Activated CD4-positive, alpha-beta memory T cell treated with anti-CD3 and anti-CD28 coated beads for 36 hours (primary cell): Measurements from ENCODE around the gene TSPAN3. TPM values are rescaled to one million over a fixed set of nuclear protein-coding genes. Genes with fewer than 3 reads are reported as not detected.
A peak's percentile ranks its signal among the peaks of the same experiment; 100 is the strongest.

ENCODE experiments used
- CTCF ChIA-PET: fragments of 350-600 bp; sonication (Branson Sonifier 250); formaldehyde crosslinking; loops from one replicate; lab custom pipeline; 2021; ENCODE audit warnings: antibody characterized with exemption, inconsistent platforms; lab: Charles Lee
- POLR2A ChIA-PET: fragments of 350-600 bp; sonication (Branson Sonifier 250); formaldehyde crosslinking; loops from one replicate; lab custom pipeline; 2021; ENCODE audit warnings: antibody characterized with exemption; lab: Charles Lee
- DNase-seq: peaks from one replicate; pipeline ENCODE4 v3.0.0-alpha.2; 2020
- H3K27ac Mint-ChIP-seq: one replicate; pipeline ENCODE4 v1.8.0; 2021; ENCODE audit warnings: mixed read lengths
- H3K27me3 Mint-ChIP-seq: one replicate; pipeline ENCODE4 v1.8.0; 2021; ENCODE audit warnings: mixed read lengths
- H3K36me3 Mint-ChIP-seq: one replicate; pipeline ENCODE4 v1.8.0; 2021; ENCODE audit warnings: mixed read lengths
- H3K4me1 Mint-ChIP-seq: one replicate; pipeline ENCODE4 v1.8.0; 2021; ENCODE audit warnings: low read depth, mixed read lengths
- H3K4me3 Mint-ChIP-seq: one replicate; pipeline ENCODE4 v1.8.0; 2021; ENCODE audit warnings: mild to moderate bottlenecking, mixed read lengths
- H3K9me3 Mint-ChIP-seq: one replicate; pipeline ENCODE4 v1.8.0; 2021; ENCODE audit warnings: mixed read lengths
- intact Hi-C: fragments of 100-400 bp; cut with micrococcal nuclease; formaldehyde crosslinking; loops from one replicate; pipeline ENCODE4 v1.15.1; 2023
- total RNA-seq, 2 experiments: library from RNA; stranded (reverse); gene quantifications; one replicate each; pipeline ENCODE4 v1.2.3, GENCODE V29; 2021

TSPAN3 gene
- total RNA-seq, 2 experiments from 2014 or later: 28.9 to 29.1 TPM

DNA sequence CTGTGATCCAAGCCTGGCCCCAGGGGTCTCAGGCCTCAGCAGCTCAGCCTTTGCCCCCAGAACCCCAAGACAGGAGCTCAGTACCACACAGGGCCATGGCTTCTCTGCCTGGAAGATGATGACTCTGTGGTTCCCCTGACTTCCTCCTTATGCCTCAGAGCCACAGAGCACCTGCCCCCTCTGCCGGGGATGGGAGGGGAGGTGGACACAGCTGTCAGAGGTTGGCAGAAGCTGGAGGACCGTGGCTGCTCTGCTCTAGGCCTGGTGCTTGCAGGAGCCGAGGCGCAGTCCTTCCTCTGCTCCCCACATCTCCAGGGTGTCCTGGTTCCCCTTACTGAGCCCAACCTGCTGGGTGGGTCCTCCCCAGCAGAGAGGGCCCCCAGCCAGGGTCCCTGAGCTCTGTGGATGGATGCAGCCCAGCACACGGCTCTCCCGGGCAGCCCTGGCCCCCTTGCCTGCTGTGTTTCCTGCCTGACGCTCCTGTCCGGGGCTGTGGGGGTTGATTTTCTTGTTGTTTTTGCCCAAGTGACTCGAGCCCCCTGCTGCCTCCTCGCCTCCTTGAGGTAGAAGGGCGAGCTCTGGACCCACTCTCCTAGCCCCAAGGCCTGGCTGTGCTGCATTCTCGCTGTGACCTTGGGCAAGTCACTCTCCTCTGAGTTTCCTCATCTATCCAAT lies 39.4 kb downstream of the TSPAN3 start:
- peak; percentile 37 for DNase-seq
- H3K4me3 Mint-ChIP-seq: no peak overlapping the region
- ChIA-PET CTCF (interaction anchor here (1.3 to 6.2 kb wide), 5 partner anchors 8 to 512 kb away, joined by 3 to 60 read pairs (median 4); no protein-coding TSS in a partner anchor), POLR2A (interaction anchor here (1.3 kb wide), 1 partner anchor 76 kb away, joined by 4 read pairs; no protein-coding TSS in a partner anchor)
- intact Hi-C loops: no loop called here
- H3K9me3 Mint-ChIP-seq: peaks cover 3% of the 10 kb centered on the region
- no peaks in the 10 kb centered on the region for H3K4me1 Mint-ChIP-seq
- no peaks in the 10 kb centered on the region for H3K27me3 Mint-ChIP-seq
- H3K27ac Mint-ChIP-seq: peak overlapping the region; percentile 65
- peaks cover 41% of the 10 kb centered on the region for H3K36me3 Mint-ChIP-seq

DNA sequence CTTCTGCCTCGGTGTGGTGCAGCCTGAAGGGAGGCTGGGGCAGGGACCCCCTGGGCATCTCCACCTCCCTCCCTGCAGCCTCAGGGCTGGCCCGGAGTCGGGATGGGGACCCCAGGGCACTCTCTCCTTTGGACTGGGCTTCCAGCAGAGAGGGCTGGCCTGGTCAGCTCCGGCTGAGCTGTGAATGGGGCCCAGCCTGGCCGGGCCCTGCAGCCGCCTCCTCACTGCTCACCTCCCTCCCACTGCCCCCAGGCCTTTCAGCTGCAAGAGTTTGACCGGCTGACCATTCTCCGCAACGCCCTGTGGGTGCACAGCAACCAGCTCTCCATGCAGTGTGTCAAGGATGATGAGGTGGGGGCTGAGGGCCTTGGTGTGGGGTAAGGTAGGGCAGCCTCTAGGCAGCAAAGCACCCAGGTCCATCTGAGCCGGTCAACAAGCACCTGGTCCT lies 40.0 kb downstream of the TSPAN3 start:
- Mint-ChIP-seq H3K4me3 (no peak overlapping the region), H3K4me1 (no peaks in the 10 kb centered on the region), H3K27me3 (no peaks in the 10 kb centered on the region), H3K36me3 (peaks cover 38% of the 10 kb centered on the region), H3K9me3 (no peaks in the 10 kb centered on the region), H3K27ac (peak overlapping the region; percentile 65)
- intact Hi-C loops: no loop called here
- ChIA-PET POLR2A (interaction anchor here (1.3 kb wide), 1 partner anchor 75 kb away, joined by 4 read pairs; no protein-coding TSS in a partner anchor), CTCF (interaction anchor here (1.4 to 6.2 kb wide), 4 partner anchors 8 to 512 kb away, joined by 3 to 60 read pairs (median 18); no protein-coding TSS in a partner anchor)
- peak; percentile 8 for DNase-seq

GRCh38 chr15:77030048-77030927 lies 40.6 kb downstream of the TSPAN3 start:
- no peak overlapping the region for H3K27ac Mint-ChIP-seq
- peak; percentile 9 for DNase-seq
- no peaks in the 10 kb centered on the region for H3K27me3 Mint-ChIP-seq
- no peak overlapping the region for H3K4me3 Mint-ChIP-seq
- peaks cover 35% of the 10 kb centered on the region for H3K36me3 Mint-ChIP-seq
- CTCF ChIA-PET: interaction anchor here (1.4 to 6.2 kb wide), 3 partner anchors 7 to 513 kb away, joined by 3 to 60 read pairs (median 32); no protein-coding TSS in a partner anchor
- no peaks in the 10 kb centered on the region for H3K9me3 Mint-ChIP-seq
- POLR2A ChIA-PET: interaction anchor here (0.9 kb wide), 1 partner anchor 11 kb away, joined by 3 read pairs; no protein-coding TSS in a partner anchor
- H3K4me1 Mint-ChIP-seq: no peaks in the 10 kb centered on the region
- intact Hi-C loops: no loop called here

DNA sequence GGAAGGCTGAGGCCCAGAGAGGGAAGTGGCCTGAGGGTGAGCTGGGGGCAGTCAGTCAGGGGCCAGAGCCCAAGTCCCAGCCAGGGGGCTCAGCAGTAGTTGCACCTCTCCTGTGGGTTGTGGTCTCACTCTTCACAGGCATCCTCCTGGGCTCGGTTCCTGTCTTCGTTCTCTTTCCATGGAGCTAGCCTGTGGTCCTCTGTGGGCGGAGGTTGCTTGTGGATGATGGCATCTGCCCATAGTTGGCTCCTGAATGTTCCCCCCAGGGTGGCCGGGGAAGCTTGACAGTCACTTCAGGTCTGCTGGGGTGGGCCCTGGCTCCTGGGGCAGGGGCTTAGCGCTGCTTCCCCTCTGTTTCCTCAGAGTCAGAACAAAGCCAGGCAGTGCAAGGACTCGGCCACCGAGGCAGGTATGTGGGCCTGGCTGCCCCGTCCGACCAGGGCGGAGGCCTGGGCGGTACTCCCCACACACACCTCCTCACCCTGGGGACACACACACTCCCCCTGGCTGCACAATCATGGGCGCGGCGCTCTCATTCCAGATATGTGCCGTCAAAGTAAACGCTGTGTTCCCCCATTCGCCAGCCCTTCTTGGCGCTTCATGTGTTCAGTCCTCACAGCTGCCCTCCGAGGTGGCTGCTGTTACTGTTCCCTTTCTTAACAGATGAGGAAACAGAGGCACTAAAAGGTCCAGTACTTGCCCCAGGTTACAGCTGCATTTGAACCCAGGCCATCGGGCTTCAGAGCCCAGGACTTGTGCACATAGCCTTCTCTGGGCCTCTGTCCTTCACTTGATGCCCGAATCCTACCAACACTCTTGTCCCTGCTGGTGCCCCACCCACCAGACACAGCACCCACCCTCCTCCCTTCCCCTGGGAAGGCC lies 41.5 kb downstream of the TSPAN3 start:
- Mint-ChIP-seq H3K4me1 (peaks cover under 1% of the 10 kb centered on the region), H3K4me3 (no peak overlapping the region), H3K27ac (peak overlapping the region; percentile 23), H3K9me3 (no peaks in the 10 kb centered on the region), H3K27me3 (no peaks in the 10 kb centered on the region), H3K36me3 (peaks cover 28% of the 10 kb centered on the region)
- DNase-seq: peak; percentile 8
- POLR2A ChIA-PET: interaction anchor here (0.9 kb wide), 1 partner anchor 10 kb away, joined by 3 read pairs; no protein-coding TSS in a partner anchor
- intact Hi-C loops: no loop called here
- CTCF ChIA-PET: interaction anchor here (4.7 kb wide), 1 partner anchor 55 kb away, joined by 32 read pairs; no protein-coding TSS in a partner anchor

DNA sequence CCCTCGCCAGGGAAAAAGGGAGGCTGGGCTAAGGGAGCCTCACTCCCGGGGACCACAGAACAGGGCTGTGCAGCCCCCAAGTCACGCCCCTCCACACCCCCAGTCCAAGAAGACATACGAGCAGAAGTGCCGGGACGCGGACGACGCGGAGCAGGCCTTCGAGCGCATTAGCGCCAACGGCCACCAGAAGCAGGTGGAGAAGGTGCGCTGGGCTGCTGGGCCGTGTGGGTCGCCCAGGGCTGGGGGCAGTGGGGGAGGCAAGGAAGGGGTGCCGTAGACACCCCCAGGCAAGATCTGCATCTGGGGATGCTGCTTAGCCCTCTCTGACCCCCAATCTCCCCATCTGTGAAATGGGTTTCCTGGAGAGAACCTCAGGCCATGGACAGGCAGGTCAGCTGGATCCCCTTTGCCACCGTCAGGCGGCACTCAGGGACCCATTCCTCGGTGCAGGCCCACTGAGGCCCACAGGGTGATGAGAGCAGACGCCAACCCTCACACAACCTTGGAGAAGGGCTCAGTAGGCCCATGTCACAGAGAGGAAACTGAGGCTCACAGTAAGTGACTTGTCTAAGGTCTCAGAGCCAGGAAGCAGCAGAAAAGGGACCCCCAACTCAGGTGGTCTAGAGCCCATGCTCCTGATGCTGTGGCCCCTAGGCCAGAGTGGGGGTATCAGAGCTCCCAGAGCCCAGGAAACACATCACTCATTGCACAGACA lies 42.3 kb downstream of the TSPAN3 start:
- Mint-ChIP-seq H3K9me3 (no peaks in the 10 kb centered on the region), H3K4me1 (peaks cover 8% of the 10 kb centered on the region), H3K27me3 (no peaks in the 10 kb centered on the region), H3K36me3 (peaks cover 31% of the 10 kb centered on the region), H3K27ac (no peak overlapping the region), H3K4me3 (no peak overlapping the region)
- intact Hi-C loops: no loop called here
- ChIA-PET POLR2A (no interaction called here), CTCF (interaction anchor here (4.7 kb wide), 1 partner anchor 55 kb away, joined by 32 read pairs; no protein-coding TSS in a partner anchor)
- peak; percentile 7 for DNase-seq

DNA sequence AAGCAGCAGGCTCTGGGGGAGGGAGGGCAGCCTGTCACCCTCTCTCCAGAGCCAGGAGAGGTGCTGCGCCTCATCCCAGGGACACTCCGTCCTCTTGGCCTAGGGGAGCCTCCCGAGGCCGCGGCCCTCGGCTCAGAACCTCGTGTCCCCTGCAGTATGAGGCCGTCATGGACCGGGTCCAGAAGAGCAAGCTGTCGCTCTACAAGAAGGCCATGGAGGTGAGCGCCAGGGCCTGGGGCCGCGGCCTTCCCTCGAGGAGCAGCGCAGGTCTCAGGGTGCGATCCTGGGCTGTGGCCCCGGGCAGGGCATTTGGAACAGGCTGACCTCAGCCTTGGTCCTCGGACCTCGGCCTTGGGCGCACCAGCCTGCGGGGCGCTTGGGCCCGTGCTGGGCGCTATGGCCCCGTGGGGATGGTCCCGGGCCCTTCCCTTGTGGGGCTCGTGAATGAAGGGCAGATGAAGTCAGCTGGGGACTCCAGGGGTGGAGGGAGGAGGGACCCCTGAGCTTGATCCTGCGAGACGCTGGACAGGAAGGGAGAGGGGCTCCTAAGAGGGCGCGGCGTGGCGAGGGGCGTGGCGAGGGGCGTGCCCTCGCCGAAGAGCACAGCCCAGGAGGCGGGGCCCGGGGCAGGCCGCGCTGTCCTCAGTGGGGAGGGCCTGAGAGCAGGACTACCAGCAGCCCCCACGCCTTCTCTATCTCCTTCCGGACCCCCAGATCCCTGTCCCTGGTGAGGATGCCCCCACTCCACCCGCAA lies 43.0 kb downstream of the TSPAN3 start:
- no peak overlapping the region for H3K27ac Mint-ChIP-seq
- H3K4me3 Mint-ChIP-seq: no peak overlapping the region
- DNase-seq: peak; percentile 8
- no peaks in the 10 kb centered on the region for H3K27me3 Mint-ChIP-seq
- CTCF ChIA-PET: interaction anchor here (1.7 kb wide), 1 partner anchor 54 kb away, joined by 7 read pairs; no protein-coding TSS in a partner anchor
- POLR2A ChIA-PET: no interaction called here
- peaks cover 37% of the 10 kb centered on the region for H3K36me3 Mint-ChIP-seq
- intact Hi-C loops: no loop called here
- H3K4me1 Mint-ChIP-seq: peaks cover 15% of the 10 kb centered on the region
- H3K9me3 Mint-ChIP-seq: no peaks in the 10 kb centered on the region

DNA sequence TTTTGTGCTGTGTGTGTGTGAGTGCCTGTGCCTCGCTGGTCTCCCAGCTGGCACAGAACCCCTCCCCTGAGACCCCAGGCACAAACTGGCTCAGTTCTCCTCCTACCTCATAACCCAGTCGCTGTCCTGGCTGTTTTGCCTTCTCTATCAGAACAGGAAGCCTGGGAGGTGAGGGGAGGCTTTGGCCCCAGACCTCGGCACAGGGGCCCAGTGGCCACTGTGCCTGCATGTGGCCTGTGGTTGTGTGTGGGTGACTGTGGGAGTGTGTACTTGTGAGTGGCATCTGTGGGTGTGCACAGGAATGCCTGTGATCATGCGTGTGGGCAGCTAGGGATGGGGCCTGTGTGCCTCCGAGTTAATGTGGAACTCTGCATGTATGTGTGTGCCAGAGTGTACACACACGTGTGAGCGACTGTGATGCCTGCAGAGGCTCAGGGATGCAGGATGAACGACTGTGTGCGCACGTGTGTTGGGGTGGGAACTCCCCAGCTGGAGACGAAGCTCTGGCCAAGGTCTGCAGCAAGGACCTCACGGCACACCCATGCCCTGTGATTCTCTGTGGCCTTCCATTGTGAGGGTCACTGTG lies 43.7 kb downstream of the TSPAN3 start:
- no peaks in the 10 kb centered on the region for H3K9me3 Mint-ChIP-seq
- ChIA-PET POLR2A (no interaction called here), CTCF (interaction anchor here (0.8 to 1.7 kb wide), 3 partner anchors 51 to 124 kb away, joined by 3 to 7 read pairs (median 3); no protein-coding TSS in a partner anchor)
- H3K27me3 Mint-ChIP-seq: no peaks in the 10 kb centered on the region
- no peak overlapping the region for H3K4me3 Mint-ChIP-seq
- intact Hi-C loops: no loop called here
- peak overlapping the region; percentile 69 for H3K27ac Mint-ChIP-seq
- H3K36me3 Mint-ChIP-seq: peaks cover 42% of the 10 kb centered on the region
- H3K4me1 Mint-ChIP-seq: peaks cover 22% of the 10 kb centered on the region
- peak; percentile 7 for DNase-seq

GRCh38 chr15:77026501-77027110 lies 44.3 kb downstream of the TSPAN3 start:
- peak overlapping the region; percentile 69 for H3K27ac Mint-ChIP-seq
- ChIA-PET POLR2A (no interaction called here), CTCF (interaction anchor here (0.8 to 2.6 kb wide), 4 partner anchors 50 to 517 kb away, joined by 3 to 9 read pairs (median 5); no protein-coding TSS in a partner anchor)
- intact Hi-C loops: no loop called here
- no peak overlapping the region for H3K4me3 Mint-ChIP-seq
- no peaks in the 10 kb centered on the region for H3K27me3 Mint-ChIP-seq
- peaks cover 41% of the 10 kb centered on the region for H3K36me3 Mint-ChIP-seq
- peak; percentile 6 for DNase-seq
- no peaks in the 10 kb centered on the region for H3K9me3 Mint-ChIP-seq
- H3K4me1 Mint-ChIP-seq: peaks cover 28% of the 10 kb centered on the region

GRCh38 chr15:77025941-77026411 lies 44.9 kb downstream of the TSPAN3 start:
- POLR2A ChIA-PET: no interaction called here
- peaks cover 34% of the 10 kb centered on the region for H3K4me1 Mint-ChIP-seq
- peaks cover 36% of the 10 kb centered on the region for H3K36me3 Mint-ChIP-seq
- CTCF ChIA-PET: interaction anchor here (1.6 to 5.3 kb wide), 4 partner anchors 13 to 517 kb away, joined by 3 to 77 read pairs (median 8); no protein-coding TSS in a partner anchor
- H3K27me3 Mint-ChIP-seq: no peaks in the 10 kb centered on the region
- H3K4me3 Mint-ChIP-seq: no peak overlapping the region
- H3K9me3 Mint-ChIP-seq: no peaks in the 10 kb centered on the region
- intact Hi-C loops: no loop called here
- peak overlapping the region; percentile 69 for H3K27ac Mint-ChIP-seq
- peak; percentile 6 for DNase-seq
